Sigmoid colon (tissue), 7 donors: ENCODE data around the gene EEIG1. TPM values are rescaled to one million over a fixed set of nuclear protein-coding genes. Genes with fewer than 3 reads are reported as not detected.

Experiments
- DNase-seq: peaks from one replicate; pipeline ENCODE4 v3.0.0-alpha.2; 2019
- H3K27ac ChIP-seq, 4 donors: fragments of 200-600 bp; sonication (generic); one replicate each; pipeline ENCODE4 v1.5.1; 2016 to 2019; ENCODE audit warnings: mild to moderate bottlenecking in 1 of 4
- H3K27me3 ChIP-seq, 3 donors: fragments of 200-600 bp; sonication (generic); one replicate each; pipeline ENCODE4 v1.5.1; 2019; ENCODE audit warnings: mild to moderate bottlenecking in 1 of 3
- H3K36me3 ChIP-seq, 4 donors: fragments of 200-600 bp; sonication (generic); one replicate each; pipeline ENCODE4 v1.5.1; 2016 to 2019
- H3K4me1 ChIP-seq, 4 donors: fragments of 200-600 bp; sonication (generic); one replicate each; pipeline ENCODE4 v1.5.1; 2017 to 2019
- H3K4me3 ChIP-seq, 4 donors: fragments of 200-600 bp; sonication (generic); one replicate each; pipeline ENCODE4 v1.5.1; 2017 to 2019; ENCODE audit warnings: mild to moderate bottlenecking in 2 of 4, moderate library complexity in 1 of 4
- H3K9me3 ChIP-seq, 4 donors: fragments of 200-600 bp in 3 of 4; sonication (generic) in 3 of 4; one replicate each; pipeline versions ENCODE4 v1.5.1 to v1.6.1; 2013 to 2019
- EP300 ChIP-seq, 4 donors: sonication (generic); formaldehyde crosslinking; IDR thresholded peaks; one replicate each; pipeline ENCODE4 v1.6.1; 2017; ENCODE audit warnings: antibody characterized with exemption in 4 of 4
- POLR2A ChIP-seq, 2 donors: fragments of 450-650 bp; IDR thresholded peaks; one replicate each; pipeline ENCODE4 v1.6.1; 2016; ENCODE audit warnings: antibody characterized with exemption in 2 of 2, mild to moderate bottlenecking in 2 of 2, moderate library complexity in 2 of 2
- POLR2AphosphoS5 ChIP-seq, 4 donors: sonication (generic); formaldehyde crosslinking; IDR thresholded peaks; one replicate each; pipeline ENCODE4 v1.6.1; 2017; ENCODE audit warnings: antibody characterized with exemption in 4 of 4
- WGBS, 2 donors: extraction: QIAGEN DNeasy Blood & Tissue Kit; methylation state at CpG; one replicate each; pipeline ENCODE4 v1.1.7; 2013; 5-methylcytosine and 5-hydroxymethylcytosine counted together
- intact Hi-C: fragments of 100-400 bp; cut with DNase I; formaldehyde crosslinking; loops from one replicate; pipeline ENCODE4 v1.15.1; 2023
- polyA plus RNA-seq, 3 donors: library from polyadenylated mRNA; stranded (reverse); fragments of 200-250 nt; gene quantifications; one replicate each; pipeline ENCODE4 v1.2.3, GENCODE V29; 2013
- total RNA-seq, 4 donors: library from RNA; depleted of rRNA; stranded (reverse); fragments of >200 nt; gene quantifications; one replicate each; pipeline ENCODE4 v1.1.0, GENCODE V29; 2016
- TF ChIP-seq, protein P1 (sequence below), 4 experiments: fragments of 450-650 bp in 3 of 4; fragments of 200-600 bp in 1 of 4; IDR thresholded peaks; one replicate each; pipeline ENCODE4 v1.5.1; 2016 to 2019; ENCODE audit warnings: antibody characterized with exemption in 4 of 4, mild to moderate bottlenecking in 3 of 4, moderate library complexity in 2 of 4
- donor health status: healthy with polysubstance abuse.
- donor health status: Bipolar disorder and iron deficiency.
- donor health status: healthy.

EEIG1 gene
- total and polyA plus RNA-seq, 7 donors, result 10.9 to 92.0 (median 32.7) TPM

DNA sequence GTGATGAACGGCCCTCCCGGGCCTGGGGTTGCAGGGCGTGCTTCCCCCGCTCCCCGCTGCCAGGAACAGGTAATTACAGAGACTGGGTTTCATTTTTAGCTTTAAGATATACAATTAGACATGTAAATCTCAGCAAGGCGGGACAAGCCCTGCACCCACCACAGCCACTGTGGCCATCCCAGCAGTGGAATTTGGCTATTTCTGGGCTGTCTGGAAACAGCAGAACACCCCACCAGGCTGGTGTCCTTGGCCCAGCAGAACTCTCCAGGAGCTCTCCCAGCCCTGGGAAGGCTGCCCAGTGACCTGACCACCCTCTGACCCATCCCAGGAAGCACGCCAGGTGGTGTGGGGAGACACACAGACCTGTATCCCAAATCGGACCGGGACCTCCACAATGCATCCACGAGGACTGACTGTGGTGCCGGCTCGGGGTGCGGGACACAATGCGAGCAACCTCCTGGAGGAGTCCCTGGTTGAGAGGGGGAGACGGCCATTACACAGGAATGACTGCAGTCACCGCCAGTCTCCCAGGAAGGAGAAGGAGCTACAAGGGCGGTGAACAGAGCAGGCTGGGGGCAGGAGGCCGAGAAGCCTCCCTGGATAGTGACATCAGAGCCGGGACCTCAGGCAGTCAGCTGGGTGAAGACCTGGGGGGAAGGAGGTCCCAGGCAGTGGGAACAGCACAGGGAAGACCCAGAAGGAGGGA is 17.3 kb downstream of the EEIG1 start:
- peak; percentile 91 for DNase-seq
- peaks cover 0 to 94% (median 88%) of the 10 kb centered on the region in 4 donors for H3K4me1 ChIP-seq
- TF ChIP-seq, protein P1, sequence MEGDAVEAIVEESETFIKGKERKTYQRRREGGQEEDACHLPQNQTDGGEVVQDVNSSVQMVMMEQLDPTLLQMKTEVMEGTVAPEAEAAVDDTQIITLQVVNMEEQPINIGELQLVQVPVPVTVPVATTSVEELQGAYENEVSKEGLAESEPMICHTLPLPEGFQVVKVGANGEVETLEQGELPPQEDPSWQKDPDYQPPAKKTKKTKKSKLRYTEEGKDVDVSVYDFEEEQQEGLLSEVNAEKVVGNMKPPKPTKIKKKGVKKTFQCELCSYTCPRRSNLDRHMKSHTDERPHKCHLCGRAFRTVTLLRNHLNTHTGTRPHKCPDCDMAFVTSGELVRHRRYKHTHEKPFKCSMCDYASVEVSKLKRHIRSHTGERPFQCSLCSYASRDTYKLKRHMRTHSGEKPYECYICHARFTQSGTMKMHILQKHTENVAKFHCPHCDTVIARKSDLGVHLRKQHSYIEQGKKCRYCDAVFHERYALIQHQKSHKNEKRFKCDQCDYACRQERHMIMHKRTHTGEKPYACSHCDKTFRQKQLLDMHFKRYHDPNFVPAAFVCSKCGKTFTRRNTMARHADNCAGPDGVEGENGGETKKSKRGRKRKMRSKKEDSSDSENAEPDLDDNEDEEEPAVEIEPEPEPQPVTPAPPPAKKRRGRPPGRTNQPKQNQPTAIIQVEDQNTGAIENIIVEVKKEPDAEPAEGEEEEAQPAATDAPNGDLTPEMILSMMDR (IDR thresholded peaks at IDR 0.05), result peak in 1 of 4 experiments; percentile 22
- TF ChIP-seq POLR2AphosphoS5 (IDR thresholded peaks at IDR 0.05) (peak; percentile 68 to 86 (median 70)), EP300 (IDR thresholded peaks at IDR 0.05) (peak; percentile 38 to 75 (median 46)), POLR2A (IDR thresholded peaks at IDR 0.05) (no peak)
- H3K27me3 ChIP-seq, result no peaks in the 10 kb centered on the region
- no peaks in the 10 kb centered on the region for H3K9me3 ChIP-seq
- H3K27ac ChIP-seq, result peak overlapping the region; percentile 94 to 99 (median 96)
- H3K36me3 ChIP-seq, result no peaks in the 10 kb centered on the region
- 72 to 75% methylated on average over 19 of the region's 19 CpGs for WGBS, 2 donors
- H3K4me3 ChIP-seq, result peak overlapping the region; percentile 5 to 23 (median 7)
- intact Hi-C loops, result no loop called here

DNA sequence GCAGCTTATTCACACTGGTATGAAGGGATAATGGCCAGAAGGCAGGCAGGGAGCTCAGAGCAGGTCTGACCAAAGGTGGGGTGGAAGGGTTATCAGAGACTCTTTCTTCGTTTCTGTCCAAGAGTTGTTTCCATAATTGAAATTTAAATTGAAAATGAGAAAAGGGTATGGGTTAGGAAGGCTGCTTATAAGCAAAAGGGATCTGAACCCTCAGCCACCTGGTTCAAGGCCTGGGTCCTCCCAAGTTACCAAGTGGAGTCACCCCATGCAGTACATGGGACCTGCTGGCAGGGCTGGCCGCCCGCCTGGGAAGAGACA is 17.8 kb downstream of the EEIG1 start:
- Histone ChIP-seq H3K36me3 (no peaks in the 10 kb centered on the region), H3K4me3 (peak overlapping the region in 2 of 4 donors; percentile 7 to 23), H3K27ac (peak overlapping the region; percentile 94 to 99 (median 96)), H3K9me3 (no peaks in the 10 kb centered on the region), H3K27me3 (no peaks in the 10 kb centered on the region), H3K4me1 (peaks cover 0 to 89% (median 83%) of the 10 kb centered on the region in 4 donors)
- intact Hi-C loops, result no loop called here
- 69 to 77% methylated on average over 3 of the region's 3 CpGs for WGBS, 2 donors
- DNase-seq, result no peak
- TF ChIP-seq EP300 (IDR thresholded peaks at IDR 0.05) (no peak), POLR2AphosphoS5 (IDR thresholded peaks at IDR 0.05) (no peak), POLR2A (IDR thresholded peaks at IDR 0.05) (no peak)
- TF ChIP-seq, protein P1 (IDR thresholded peaks at IDR 0.05), result no peak

DNA sequence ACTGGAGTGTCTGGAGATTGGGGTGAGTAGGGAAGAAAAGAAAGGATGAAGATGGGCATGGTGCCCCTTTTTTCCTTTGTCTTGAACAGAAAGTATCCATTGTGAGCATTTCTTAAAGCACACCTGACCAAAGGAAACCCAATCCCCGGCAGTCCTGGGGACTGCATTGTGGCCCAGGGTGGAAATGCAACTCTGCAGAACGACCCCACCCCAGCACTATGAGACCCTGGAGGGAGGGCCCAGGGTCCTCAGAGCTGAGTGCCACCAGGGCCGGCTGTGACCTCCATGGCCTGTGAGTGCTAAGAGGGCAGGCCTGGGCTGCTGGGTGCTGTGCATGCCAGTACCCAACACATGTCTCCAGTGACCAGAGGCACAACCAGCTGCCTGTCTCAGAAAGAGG is 18.5 kb downstream of the EEIG1 start:
- peak overlapping the region; percentile 94 to 99 (median 96) for H3K27ac ChIP-seq
- no peaks in the 10 kb centered on the region for H3K36me3 ChIP-seq
- no peak for DNase-seq
- H3K4me1 ChIP-seq, result peaks cover 0 to 82% (median 75%) of the 10 kb centered on the region in 4 donors
- H3K9me3 ChIP-seq, result no peaks in the 10 kb centered on the region
- no peaks in the 10 kb centered on the region for H3K27me3 ChIP-seq
- intact Hi-C loops, result no loop called here
- TF ChIP-seq POLR2A (IDR thresholded peaks at IDR 0.05), result no peak
- no peak for TF ChIP-seq EP300 (IDR thresholded peaks at IDR 0.05)
- TF ChIP-seq POLR2AphosphoS5 (IDR thresholded peaks at IDR 0.05), result no peak
- TF ChIP-seq, protein P1 (IDR thresholded peaks at IDR 0.05), result no peak
- H3K4me3 ChIP-seq, result no peak overlapping the region
- 58 to 64% methylated on average over 3 of the region's 3 CpGs for WGBS, 2 donors

DNA sequence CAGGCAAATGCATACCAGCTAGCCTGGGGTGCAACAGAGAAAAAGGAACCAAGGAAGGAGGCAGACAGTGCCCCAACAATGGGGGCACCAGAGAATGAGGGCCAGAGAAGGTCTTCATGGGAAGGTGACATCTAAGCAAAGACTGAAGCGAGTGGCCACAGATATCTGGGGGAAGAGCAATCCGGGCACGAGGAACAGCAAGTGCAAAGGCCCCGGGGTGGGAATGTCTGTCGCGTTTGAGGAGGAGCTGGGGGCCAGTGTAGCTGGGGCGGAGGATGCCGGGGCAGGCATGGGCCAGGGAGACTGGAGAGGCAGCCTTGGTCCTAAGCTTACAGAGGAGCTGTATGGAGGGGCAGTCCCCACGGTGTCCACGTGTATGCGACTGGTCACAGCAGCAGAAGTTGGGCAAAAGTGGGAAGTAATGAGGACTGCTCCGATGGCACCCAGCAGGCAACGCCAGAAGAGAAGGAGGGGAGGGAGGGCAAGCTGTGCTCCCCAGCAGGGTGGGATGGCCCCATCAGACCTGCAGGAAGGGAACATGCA is 19.1 kb downstream of the EEIG1 start:
- H3K27ac ChIP-seq, result peak overlapping the region; percentile 94 to 99 (median 96)

More for the DNA sequence above, 19.1 kb downstream of the EEIG1 start:
- H3K4me1 ChIP-seq, result peaks cover 0 to 76% (median 69%) of the 10 kb centered on the region in 4 donors
- no peaks in the 10 kb centered on the region for H3K27me3 ChIP-seq
- intact Hi-C loops, result no loop called here
- no peaks in the 10 kb centered on the region for H3K9me3 ChIP-seq
- H3K36me3 ChIP-seq, result no peaks in the 10 kb centered on the region
- WGBS, 2 donors, result 93 to 97% methylated on average over 13 of the region's 13 CpGs
- TF ChIP-seq, protein P1 (IDR thresholded peaks at IDR 0.05), result no peak
- TF ChIP-seq POLR2AphosphoS5 (IDR thresholded peaks at IDR 0.05) (no peak), POLR2A (IDR thresholded peaks at IDR 0.05) (no peak), EP300 (IDR thresholded peaks at IDR 0.05) (no peak)
- no peak overlapping the region for H3K4me3 ChIP-seq
- DNase-seq, result no peak
